GM12878 (cell line): ENCODE data around the gene ASAP2.

Experiments used
- ATF3 ChIP-seq: IDR thresholded peaks from 2 replicates; pipeline ENCODE4 v1.6.1; 2011; ENCODE audit warnings: low read depth, mild to moderate bottlenecking, low read length, moderate library complexity, borderline replicate concordance; ENCODE audit errors: extremely low read depth
- EZH2 ChIP-seq: IDR thresholded peaks from 2 replicates; pipeline ENCODE4 v1.6.1; 2012; ENCODE audit warnings: low read depth, mild to moderate bottlenecking, control low read depth, inconsistent platforms, low read length, borderline replicate concordance; ENCODE audit not compliant: control insufficient read depth
- NBN ChIP-seq: fragments of 450-650 bp; IDR thresholded peaks from 2 replicates; pipeline ENCODE4 v1.6.1; 2016

GRCh38 chr2:9415516-9416169 is 209.0 kb downstream of the ASAP2 start:
- TF ChIP-seq EZH2 (no peak), ATF3 (no peak), NBN (no peak)
